Body of pancreas (tissue), 4 donors: ENCODE measurements around the gene PTPRF. TPM values are rescaled to one million over a fixed set of nuclear protein-coding genes. Genes with fewer than 3 reads are reported as not detected.

Experiments
- ATAC-seq: fragments of 150-250 bp; one replicate; pipeline ENCODE4 v1.9.1; 2016
- DNase-seq, 4 donors: peaks; one replicate each; pipeline ENCODE4 v3.0.0-alpha.2; 2019
- H3K27ac ChIP-seq, 4 donors: fragments of 200-600 bp; sonication (generic); 1 replicate in 3 of 4; 2 replicates in 1 of 4; pipeline versions ENCODE4 v1.5.1 to v1.6.1; 2016 to 2019; ENCODE audit warnings: mild to moderate bottlenecking in 1 of 4, mixed read lengths in 1 of 4, moderate library complexity in 1 of 4
- H3K27me3 ChIP-seq, 2 donors: fragments of 200-600 bp; sonication (generic); one replicate each; pipeline ENCODE4 v1.6.0; 2016; ENCODE audit warnings: mild to moderate bottlenecking in 1 of 2
- H3K36me3 ChIP-seq, 2 donors: fragments of 200-600 bp; sonication (generic); replicated peaks in 1 of 2; 2 replicates each; pipeline ENCODE4 v1.5.1; 2016; ENCODE audit warnings: low read depth in 2 of 2; ENCODE audit not compliant: insufficient read depth in 1 of 2
- H3K4me1 ChIP-seq: fragments of 200-600 bp; sonication (generic); one replicate; pipeline ENCODE4 v1.6.0; 2016
- H3K4me3 ChIP-seq, 2 donors: fragments of 200-600 bp; sonication (generic); 1 replicate in 1 of 2; 2 replicates in 1 of 2; pipeline ENCODE4 v1.5.1; 2016 to 2019
- H3K9me3 ChIP-seq, 3 donors: fragments of 200-600 bp; sonication (generic); 1 replicate in 2 of 3; 2 replicates in 1 of 3; pipeline ENCODE4 v1.5.1; 2016
- POLR2A ChIP-seq, 3 donors: fragments of 450-650 bp; IDR thresholded peaks; one replicate each; pipeline ENCODE4 v1.6.1; 2016; ENCODE audit warnings: antibody characterized with exemption in 3 of 3, mild to moderate bottlenecking in 2 of 3
- WGBS, 2 donors: methylation state at CpG; one replicate each; pipeline ENCODE4 v1.1.5; 2017; 5-methylcytosine and 5-hydroxymethylcytosine counted together
- intact Hi-C: fragments of 100-400 bp; cut with DNase I; formaldehyde crosslinking; loops from one replicate; pipeline ENCODE4 v1.15.1; 2023
- total RNA-seq, 2 donors: library from RNA; depleted of rRNA; stranded (reverse); fragments of >200 nt; gene quantifications; one replicate each; pipeline ENCODE4 v1.1.0, GENCODE V29; 2016
- TF ChIP-seq, protein P1 (sequence below), 7 experiments: fragments of 450-650 bp in 4 of 7; fragments of 200-600 bp in 3 of 7; sonication (generic) in 3 of 7; IDR thresholded peaks; one replicate each; pipeline ENCODE4 v1.5.1; 2016 to 2019; ENCODE audit warnings: antibody characterized with exemption in 7 of 7

The PTPRF gene
- total RNA-seq, 2 donors from 2014 or later = 81.7 to 89.0 TPM

GRCh38 chr1:43592051-43592665 is 61.5 kb downstream of the PTPRF start:
- H3K36me3 ChIP-seq = peaks cover 0 to 14% of the 10 kb centered on the region in 2 donors
- no peak for TF ChIP-seq POLR2A (IDR thresholded peaks at IDR 0.05)
- TF ChIP-seq, protein P1, sequence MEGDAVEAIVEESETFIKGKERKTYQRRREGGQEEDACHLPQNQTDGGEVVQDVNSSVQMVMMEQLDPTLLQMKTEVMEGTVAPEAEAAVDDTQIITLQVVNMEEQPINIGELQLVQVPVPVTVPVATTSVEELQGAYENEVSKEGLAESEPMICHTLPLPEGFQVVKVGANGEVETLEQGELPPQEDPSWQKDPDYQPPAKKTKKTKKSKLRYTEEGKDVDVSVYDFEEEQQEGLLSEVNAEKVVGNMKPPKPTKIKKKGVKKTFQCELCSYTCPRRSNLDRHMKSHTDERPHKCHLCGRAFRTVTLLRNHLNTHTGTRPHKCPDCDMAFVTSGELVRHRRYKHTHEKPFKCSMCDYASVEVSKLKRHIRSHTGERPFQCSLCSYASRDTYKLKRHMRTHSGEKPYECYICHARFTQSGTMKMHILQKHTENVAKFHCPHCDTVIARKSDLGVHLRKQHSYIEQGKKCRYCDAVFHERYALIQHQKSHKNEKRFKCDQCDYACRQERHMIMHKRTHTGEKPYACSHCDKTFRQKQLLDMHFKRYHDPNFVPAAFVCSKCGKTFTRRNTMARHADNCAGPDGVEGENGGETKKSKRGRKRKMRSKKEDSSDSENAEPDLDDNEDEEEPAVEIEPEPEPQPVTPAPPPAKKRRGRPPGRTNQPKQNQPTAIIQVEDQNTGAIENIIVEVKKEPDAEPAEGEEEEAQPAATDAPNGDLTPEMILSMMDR (IDR thresholded peaks at IDR 0.05) = no peak
- 93 to 95% methylated on average over 9 to 11 of the region's 11 CpGs for WGBS, 2 donors
- H3K27me3 ChIP-seq = no peaks in the 10 kb centered on the region
- no peak for DNase-seq
- H3K4me1 ChIP-seq = no peaks in the 10 kb centered on the region
- intact Hi-C loops = no loop called here
- no peak overlapping the region for H3K27ac ChIP-seq
- H3K9me3 ChIP-seq = no peaks in the 10 kb centered on the region
- no peak for ATAC-seq
- no peak overlapping the region for H3K4me3 ChIP-seq

- H3K4me1 ChIP-seq = no peaks in the 10 kb centered on the region
- H3K4me3 ChIP-seq = no peak overlapping the region
- no peak for ATAC-seq
- TF ChIP-seq, protein P1 (IDR thresholded peaks at IDR 0.05) = no peak
- no peak for TF ChIP-seq POLR2A (IDR thresholded peaks at IDR 0.05)
- no peak overlapping the region for H3K27ac ChIP-seq
- WGBS, 2 donors = 78 to 94% methylated on average over 8 to 15 of the region's 16 CpGs
- no peaks in the 10 kb centered on the region for H3K9me3 ChIP-seq
- intact Hi-C loops = no loop called here
- peaks cover 0 to 16% of the 10 kb centered on the region in 2 donors for H3K36me3 ChIP-seq
- H3K27me3 ChIP-seq = no peaks in the 10 kb centered on the region
- DNase-seq = no peak
Measured at GRCh38 chr1:43592974-43593683, 62.4 kb downstream of the PTPRF start.

DNA sequence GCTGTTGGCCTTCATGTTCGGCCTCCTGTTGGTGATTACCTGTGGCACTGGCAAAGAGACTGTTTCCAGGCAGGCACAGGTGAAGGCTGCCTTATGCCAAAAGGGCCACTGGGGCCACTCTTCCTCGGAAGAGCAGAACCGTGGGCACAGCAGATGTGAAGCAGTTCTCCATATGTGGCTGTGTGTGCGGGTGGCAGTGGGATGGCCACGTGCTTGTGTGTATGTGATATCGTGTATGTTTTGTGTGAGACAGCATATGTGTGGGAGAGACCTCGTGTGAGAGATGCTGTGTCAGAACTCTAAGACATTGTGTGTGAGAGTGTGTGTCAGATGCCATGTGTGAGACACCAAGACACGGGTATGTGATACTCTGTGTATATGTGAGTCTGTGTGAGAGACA is 65.9 kb downstream of the PTPRF start:
- intact Hi-C loops = no loop called here
- no peak for TF ChIP-seq POLR2A (IDR thresholded peaks at IDR 0.05)
- TF ChIP-seq, protein P1 (IDR thresholded peaks at IDR 0.05) = no peak
- no peak overlapping the region for H3K4me3 ChIP-seq
- no peak overlapping the region for H3K27ac ChIP-seq
- ATAC-seq (no peak), DNase-seq (no peak)
- 83 to 88% methylated on average over 8 of the region's 8 CpGs for WGBS, 2 donors
- H3K4me1 ChIP-seq = no peaks in the 10 kb centered on the region
- no peaks in the 10 kb centered on the region for H3K27me3 ChIP-seq
- no peaks in the 10 kb centered on the region for H3K9me3 ChIP-seq
- H3K36me3 ChIP-seq = peaks cover 0 to 16% of the 10 kb centered on the region in 2 donors

DNA sequence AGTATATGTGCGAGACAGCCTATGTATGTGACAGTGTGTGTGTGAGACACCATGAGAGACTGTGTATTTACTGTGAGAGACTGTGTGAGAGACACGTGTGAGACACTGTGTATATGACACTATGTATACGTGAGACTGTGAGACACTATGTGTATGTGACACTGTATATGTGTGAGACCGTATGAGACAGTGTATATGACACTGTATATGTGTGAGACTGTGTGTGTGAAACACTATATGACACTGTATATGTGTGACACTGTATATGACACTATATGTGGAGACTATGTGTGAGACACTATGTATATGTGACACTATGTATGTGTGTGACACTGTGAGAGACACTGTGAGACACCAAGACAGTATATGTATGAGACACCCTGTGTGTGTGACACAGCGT is 66.3 kb downstream of the PTPRF start:
- Histone ChIP-seq H3K27ac (no peak overlapping the region), H3K27me3 (no peaks in the 10 kb centered on the region), H3K4me1 (no peaks in the 10 kb centered on the region), H3K9me3 (no peaks in the 10 kb centered on the region), H3K4me3 (no peak overlapping the region), H3K36me3 (peaks cover 0 to 12% of the 10 kb centered on the region in 2 donors)
- TF ChIP-seq, protein P1 (IDR thresholded peaks at IDR 0.05) = no peak
- no peak for TF ChIP-seq POLR2A (IDR thresholded peaks at IDR 0.05)
- 84 to 88% methylated on average over 5 of the region's 5 CpGs for whole genome bisulfite sequencing, 2 donors
- ATAC-seq (no peak), DNase-seq (no peak)
- intact Hi-C loops = no loop called here
